SK-N-SH treated with all-trans-retinoic acid at 6 μM for 48 hours (cell line): ENCODE measurements around the gene PRKD3.

Source experiments
- TOX ChIP-seq: fragments of 250-450 bp; sonication (Bioruptor Pico); IDR thresholded peaks from 2 replicates; pipeline ENCODE4 v1.8.0; 2021; ENCODE audit warnings: mild to moderate bottlenecking, moderate library complexity, borderline replicate concordance
- ZC3H10 ChIP-seq: fragments of 250-450 bp; sonication (Bioruptor Pico); IDR thresholded peaks from 2 replicates; pipeline ENCODE4 v1.5.1; 2021; ENCODE audit warnings: mild to moderate bottlenecking, moderate library complexity
- TF ChIP-seq, protein P1 (sequence below): fragments of 250-450 bp; sonication (Bioruptor Pico); IDR thresholded peaks from 2 replicates; pipeline ENCODE4 v1.5.1; 2020; ENCODE audit warnings: low read depth, mild to moderate bottlenecking, moderate library complexity

DNA sequence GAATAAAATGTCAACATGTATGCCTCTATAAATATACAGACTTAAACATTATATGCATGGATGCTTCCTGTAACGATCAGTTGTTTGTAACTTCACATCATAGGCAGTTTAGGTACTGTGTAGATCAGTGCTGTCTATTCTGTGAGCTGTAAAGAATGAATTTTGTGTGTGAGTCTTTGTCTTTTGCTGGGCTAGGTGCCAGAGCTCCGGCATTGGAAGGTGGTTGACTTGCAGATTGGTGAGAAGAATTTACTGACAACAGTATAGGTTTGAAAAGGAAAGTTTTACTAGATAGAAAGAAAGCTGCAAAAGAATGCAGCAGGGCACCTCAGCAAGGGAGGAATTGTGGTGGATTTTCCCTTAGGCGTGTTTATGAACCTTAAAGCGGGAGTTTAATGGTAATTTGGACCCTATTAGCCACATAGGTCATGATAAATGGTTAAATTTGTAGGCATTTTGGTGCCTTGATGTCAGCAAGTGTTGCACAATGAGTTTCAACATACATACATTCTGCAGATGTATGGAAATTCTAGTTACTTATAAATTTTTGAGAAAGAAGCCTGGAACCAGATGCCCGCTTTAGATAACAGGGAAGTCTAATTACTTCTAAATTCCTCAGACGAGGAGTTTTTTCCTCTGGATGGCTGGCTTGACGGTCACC, 13.1 kb upstream of the PRKD3 start:
- TF ChIP-seq, protein P1, sequence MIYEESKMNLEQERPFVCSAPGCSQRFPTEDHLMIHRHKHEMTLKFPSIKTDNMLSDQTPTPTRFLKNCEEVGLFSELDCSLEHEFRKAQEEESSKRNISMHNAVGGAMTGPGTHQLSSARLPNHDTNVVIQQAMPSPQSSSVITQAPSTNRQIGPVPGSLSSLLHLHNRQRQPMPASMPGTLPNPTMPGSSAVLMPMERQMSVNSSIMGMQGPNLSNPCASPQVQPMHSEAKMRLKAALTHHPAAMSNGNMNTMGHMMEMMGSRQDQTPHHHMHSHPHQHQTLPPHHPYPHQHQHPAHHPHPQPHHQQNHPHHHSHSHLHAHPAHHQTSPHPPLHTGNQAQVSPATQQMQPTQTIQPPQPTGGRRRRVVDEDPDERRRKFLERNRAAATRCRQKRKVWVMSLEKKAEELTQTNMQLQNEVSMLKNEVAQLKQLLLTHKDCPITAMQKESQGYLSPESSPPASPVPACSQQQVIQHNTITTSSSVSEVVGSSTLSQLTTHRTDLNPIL (CRISPR knock-in tag), result no peak
- TF ChIP-seq TOX (CRISPR knock-in tag) (no peak), ZC3H10 (CRISPR knock-in tag) (no peak)
